OCI-LY7 (cell line): ENCODE measurements around the gene OR10K1. TPM values are rescaled to one million over a fixed set of nuclear protein-coding genes. Genes with fewer than 3 reads are reported as not detected.

Experiments used
- BruUV-seq: library from RNA; stranded (reverse); fragments of 400-500 nt; replicated peaks from 2 replicates; lab custom pipeline; 2021; lab: Mats Ljungman, UMichigan
- CTCF ChIA-PET: fragments of 300-600 bp; sonication (Branson Sonifier 250); formaldehyde crosslinking; loops from one replicate; lab custom pipeline; 2022; ENCODE audit warnings: antibody characterized with exemption; ENCODE audit not compliant: unreplicated experiment; lab: Charles Lee
- POLR2A ChIA-PET: fragments of 300-600 bp; sonication (Branson Sonifier 250); formaldehyde crosslinking; loops from one replicate; lab custom pipeline; 2022; ENCODE audit warnings: antibody characterized with exemption; lab: Charles Lee
- DNase-seq: peaks from one replicate; pipeline ENCODE4 v3.0.0-alpha.2; 2015; ENCODE audit warnings: low spot score
- H2AFZ ChIP-seq: fragments of 200-600 bp; sonication (generic), shearing (Covaris generic); 2 replicates; pipeline ENCODE4 v1.6.1; 2014; ENCODE audit warnings: mild to moderate bottlenecking, antibody characterized with exemption, low read length, moderate library complexity
- H3K27ac ChIP-seq: fragments of 200-600 bp; sonication (generic); 2 replicates; pipeline ENCODE4 v1.5.1; 2014; ENCODE audit warnings: mixed run types, low read depth, mild to moderate bottlenecking, moderate library complexity, low read length, inconsistent platforms; ENCODE audit not compliant: poor library complexity, severe bottlenecking
- H3K36me3 ChIP-seq: fragments of 200-600 bp; sonication (generic); 2 replicates; pipeline ENCODE4 v1.6.1; 2014; ENCODE audit warnings: mild to moderate bottlenecking, antibody characterized with exemption, low read length, moderate library complexity, mixed read lengths; ENCODE audit not compliant: insufficient read depth
- H3K4me1 ChIP-seq: fragments of 200-600 bp; sonication (generic); 2 replicates; pipeline ENCODE4 v1.5.1; 2014; ENCODE audit warnings: mild to moderate bottlenecking, low read length; ENCODE audit not compliant: insufficient read depth, poor library complexity, severe bottlenecking
- H3K4me2 ChIP-seq: fragments of 200-600 bp; sonication (generic); 2 replicates; pipeline ENCODE4 v1.6.1; 2014; ENCODE audit warnings: mild to moderate bottlenecking, low read length
- H3K4me3 ChIP-seq: fragments of 200-600 bp; sonication (generic); 2 replicates; pipeline ENCODE4 v1.5.1; 2014; ENCODE audit warnings: mild to moderate bottlenecking, low read depth, low read length; ENCODE audit not compliant: poor library complexity, severe bottlenecking
- H3K79me2 ChIP-seq: fragments of 200-600 bp; sonication (generic); 2 replicates; pipeline ENCODE4 v1.6.1; 2016; ENCODE audit warnings: low read depth, mild to moderate bottlenecking, low read length, moderate library complexity, mixed read lengths; ENCODE audit not compliant: insufficient read depth
- H3K9me2 ChIP-seq: fragments of 200-600 bp; sonication (generic); 2 replicates; pipeline ENCODE4 v1.6.1; 2016; ENCODE audit warnings: mild to moderate bottlenecking, low read length, mixed read lengths; ENCODE audit not compliant: insufficient read depth
- H3K9me3 ChIP-seq: fragments of 200-600 bp; sonication (generic); 2 replicates; pipeline ENCODE4 v1.6.1; 2014; ENCODE audit warnings: mild to moderate bottlenecking, mixed run types, low read length, mixed read lengths
- H4K20me1 ChIP-seq: fragments of 200-600 bp; sonication (generic); 2 replicates; pipeline ENCODE4 v1.6.1; 2014; ENCODE audit warnings: mild to moderate bottlenecking, antibody characterized with exemption, low read length, moderate library complexity, mixed read lengths; ENCODE audit not compliant: insufficient read depth
- EZH2phosphoT487 ChIP-seq: fragments of 200-600 bp; sonication (generic); IDR thresholded peaks from 2 replicates; pipeline ENCODE4 v1.6.1; 2018; ENCODE audit warnings: low read depth, borderline replicate concordance, mild to moderate bottlenecking, mixed run types, antibody characterized with exemption, low read length, moderate library complexity, mixed read lengths
- intact Hi-C: fragments of 100-400 bp; cut with micrococcal nuclease; formaldehyde crosslinking; loops from one replicate; pipeline ENCODE4 v1.10.0; 2022; ENCODE audit not compliant: unreplicated experiment
- total RNA-seq, 2 experiments: library from RNA; depleted of rRNA in 1 of 2; stranded (reverse); fragments of >200 nt in 1 of 2; shearing (Covaris generic) in 1 of 2; gene quantifications; 2 replicates each; pipeline ENCODE4 v1.2.3, GENCODE V29; 2014 to 2022
- TF ChIP-seq, protein P1 (sequence below): fragments of 200-600 bp; sonication (generic); conservative IDR thresholded peaks from 2 replicates; pipeline ENCODE4 v1.5.1; 2014; ENCODE audit warnings: mild to moderate bottlenecking, antibody characterized with exemption, low read length, moderate library complexity, mixed read lengths

Gene OR10K1
- total RNA-seq, 2 experiments from 2014 or later, result not detected

DNA sequence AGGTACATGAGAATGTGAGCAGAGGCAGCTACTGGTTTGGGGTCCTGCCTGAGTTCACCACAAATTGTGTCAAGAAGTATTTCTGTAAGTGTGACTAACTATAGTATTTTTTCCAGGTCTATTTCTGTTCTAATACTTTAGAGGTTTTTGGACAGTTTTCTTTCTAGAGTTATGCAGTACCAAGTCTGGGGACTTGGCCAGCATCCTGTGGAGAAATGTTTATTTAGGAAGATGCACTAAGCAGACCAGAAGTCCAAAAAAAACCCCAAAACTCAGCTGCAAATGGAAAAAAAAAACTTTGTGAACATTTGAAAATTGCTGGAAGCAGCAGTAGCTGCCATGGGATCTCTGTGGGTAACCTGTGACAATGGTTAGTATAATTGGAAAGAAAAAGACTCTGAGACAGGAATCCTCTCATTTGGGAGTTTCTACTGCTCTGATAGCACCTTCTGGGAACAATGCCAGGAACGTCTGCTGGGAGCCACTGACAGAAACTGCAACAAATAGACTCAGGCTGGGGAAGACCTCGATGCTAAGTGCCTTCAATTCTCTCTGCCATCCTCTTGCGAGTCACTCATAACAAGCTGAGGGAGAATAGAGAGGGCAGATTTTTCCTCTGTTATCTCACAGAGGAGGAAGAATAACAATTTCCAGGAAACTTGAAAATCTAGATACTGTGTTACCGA, 48.0 kb downstream of the OR10K1 start:
- intact Hi-C loops, result loop anchor here (5.0 kb wide), 3 partner anchors 143 to 578 kb away; no protein-coding TSS in a partner anchor
- ChIA-PET POLR2A (no interaction called here), CTCF (no interaction called here)
- Histone ChIP-seq H3K4me1 (no peaks in the 10 kb centered on the region), H3K36me3 (no peaks in the 10 kb centered on the region), H3K4me2 (no peak overlapping the region), H3K4me3 (no peak overlapping the region), H3K27ac (no peak overlapping the region), H3K9me2 (no peaks in the 10 kb centered on the region), H3K79me2 (no peaks in the 10 kb centered on the region), H2AFZ (no peak overlapping the region), H3K9me3 (no peaks in the 10 kb centered on the region), H4K20me1 (no peaks in the 10 kb centered on the region)
- TF ChIP-seq EZH2phosphoT487, result no peak
- TF ChIP-seq, protein P1, sequence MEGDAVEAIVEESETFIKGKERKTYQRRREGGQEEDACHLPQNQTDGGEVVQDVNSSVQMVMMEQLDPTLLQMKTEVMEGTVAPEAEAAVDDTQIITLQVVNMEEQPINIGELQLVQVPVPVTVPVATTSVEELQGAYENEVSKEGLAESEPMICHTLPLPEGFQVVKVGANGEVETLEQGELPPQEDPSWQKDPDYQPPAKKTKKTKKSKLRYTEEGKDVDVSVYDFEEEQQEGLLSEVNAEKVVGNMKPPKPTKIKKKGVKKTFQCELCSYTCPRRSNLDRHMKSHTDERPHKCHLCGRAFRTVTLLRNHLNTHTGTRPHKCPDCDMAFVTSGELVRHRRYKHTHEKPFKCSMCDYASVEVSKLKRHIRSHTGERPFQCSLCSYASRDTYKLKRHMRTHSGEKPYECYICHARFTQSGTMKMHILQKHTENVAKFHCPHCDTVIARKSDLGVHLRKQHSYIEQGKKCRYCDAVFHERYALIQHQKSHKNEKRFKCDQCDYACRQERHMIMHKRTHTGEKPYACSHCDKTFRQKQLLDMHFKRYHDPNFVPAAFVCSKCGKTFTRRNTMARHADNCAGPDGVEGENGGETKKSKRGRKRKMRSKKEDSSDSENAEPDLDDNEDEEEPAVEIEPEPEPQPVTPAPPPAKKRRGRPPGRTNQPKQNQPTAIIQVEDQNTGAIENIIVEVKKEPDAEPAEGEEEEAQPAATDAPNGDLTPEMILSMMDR, result no peak
- BruUV-seq, result no TSS peak
- DNase-seq, result no peak

DNA sequence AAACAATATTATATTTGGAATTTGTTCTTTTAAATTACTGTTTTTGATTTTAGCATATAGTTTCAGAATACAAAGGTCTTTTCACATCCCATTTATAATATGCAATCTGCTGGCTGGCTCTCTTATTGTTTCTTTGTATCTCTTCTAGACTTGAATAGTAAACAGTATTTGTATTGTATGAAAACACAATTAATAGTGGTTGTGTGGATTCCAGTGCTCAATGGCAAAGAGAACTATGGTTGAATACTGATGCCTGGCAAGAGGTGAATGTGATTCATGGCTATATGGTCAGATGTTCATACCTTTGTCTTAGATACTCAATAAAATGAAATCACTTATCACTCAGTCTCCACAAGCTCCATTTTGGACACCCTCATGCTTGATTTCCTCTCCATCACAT, 55.3 kb downstream of the OR10K1 start:
- no peaks in the 10 kb centered on the region for H3K4me1 ChIP-seq
- TF ChIP-seq, protein P1, result no peak
- TF ChIP-seq EZH2phosphoT487, result no peak
- no peak overlapping the region for H2AFZ ChIP-seq
- no TSS peak for BruUV-seq
- no peak for DNase-seq
- H3K79me2 ChIP-seq, result no peaks in the 10 kb centered on the region
- CTCF ChIA-PET, result no interaction called here
- intact Hi-C loops, result no loop called here
- H3K4me3 ChIP-seq, result no peak overlapping the region
- POLR2A ChIA-PET, result interaction anchor here (0.7 kb wide), 1 partner anchor 206 kb away, joined by 3 read pairs; no protein-coding TSS in a partner anchor
- no peaks in the 10 kb centered on the region for H4K20me1 ChIP-seq
- no peaks in the 10 kb centered on the region for H3K9me3 ChIP-seq
- H3K9me2 ChIP-seq, result no peaks in the 10 kb centered on the region; the same call in 1 of the 2 replicates
- no peaks in the 10 kb centered on the region for H3K36me3 ChIP-seq
- H3K4me2 ChIP-seq, result no peak overlapping the region
- H3K27ac ChIP-seq, result no peak overlapping the region

Other genes starting within 250 kb of the OR10K1 start
- gene CD1A, start 207.4 kb upstream of the OR10K1 start, total RNA-seq (2014; rRNA removed; shearing (Covaris generic)), result not detected in 2 replicates
- gene CD1A, start 207.4 kb upstream of the OR10K1 start, total RNA-seq (2022), result 0.40 and 0.57 TPM in 2 replicates
- 2.6 and 3.2 TPM in 2 replicates for gene CD1C, start 171.9 kb upstream of the OR10K1 start, total RNA-seq (2014; rRNA removed; shearing (Covaris generic))
- gene CD1C, start 171.9 kb upstream of the OR10K1 start, total RNA-seq (2022), result 16.0 and 28.7 TPM in 2 replicates
- not detected in 2 replicates for gene CD1B, start 130.3 kb upstream of the OR10K1 start, total RNA-seq (2014; rRNA removed; shearing (Covaris generic))
- not detected in 2 replicates for gene CD1B, start 130.3 kb upstream of the OR10K1 start, total RNA-seq (2022)
- gene CD1E, start 107.9 kb upstream of the OR10K1 start, total RNA-seq (2014; rRNA removed; shearing (Covaris generic)), result not detected in 2 replicates
- not detected in 2 replicates for gene CD1E, start 107.9 kb upstream of the OR10K1 start, total RNA-seq (2022)
- gene OR10T2, start 62.4 kb upstream of the OR10K1 start, total RNA-seq (2014; rRNA removed; shearing (Covaris generic)), result not detected in 2 replicates
- gene OR10T2, start 62.4 kb upstream of the OR10K1 start, total RNA-seq (2022), result not detected in 2 replicates
- gene OR10K2, start 35.6 kb upstream of the OR10K1 start, total RNA-seq (2014; rRNA removed; shearing (Covaris generic)), result not detected in 2 replicates
- gene OR10K2, start 35.6 kb upstream of the OR10K1 start, total RNA-seq (2022), result not detected in 2 replicates
- gene OR10R2, start 10.4 kb downstream of the OR10K1 start, total RNA-seq (2014; rRNA removed; shearing (Covaris generic)), result not detected in 2 replicates
- gene OR10R2, start 10.4 kb downstream of the OR10K1 start, total RNA-seq (2022), result not detected in 2 replicates
- gene OR6Y1, start 92.6 kb downstream of the OR10K1 start, total RNA-seq (2014; rRNA removed; shearing (Covaris generic)), result not detected in 2 replicates
- not detected in 2 replicates for gene OR6Y1, start 92.6 kb downstream of the OR10K1 start, total RNA-seq (2022)
- not detected in 2 replicates for gene OR6P1, start 108.7 kb downstream of the OR10K1 start, total RNA-seq (2014; rRNA removed; shearing (Covaris generic))
- gene OR6P1, start 108.7 kb downstream of the OR10K1 start, total RNA-seq (2022), result not detected in 2 replicates
- gene OR10X1, start 118.1 kb downstream of the OR10K1 start, total RNA-seq (2014; rRNA removed; shearing (Covaris generic)), result not detected in 2 replicates
- gene OR10X1, start 118.1 kb downstream of the OR10K1 start, total RNA-seq (2022), result not detected in 2 replicates
- not detected in 2 replicates for gene OR10Z1, start 143.4 kb downstream of the OR10K1 start, total RNA-seq (2014; rRNA removed; shearing (Covaris generic))
- not detected in 2 replicates for gene OR10Z1, start 143.4 kb downstream of the OR10K1 start, total RNA-seq (2022)
- gene SPTA1, start 224.9 kb downstream of the OR10K1 start, total RNA-seq (2014; rRNA removed; shearing (Covaris generic)), result 0.10 and 0.44 TPM in 2 replicates
- gene SPTA1, start 224.9 kb downstream of the OR10K1 start, total RNA-seq (2022), result not detected in 2 replicates
- not detected in 2 replicates for gene OR6K2, start 238.8 kb downstream of the OR10K1 start, total RNA-seq (2014; rRNA removed; shearing (Covaris generic))
- gene OR6K2, start 238.8 kb downstream of the OR10K1 start, total RNA-seq (2022), result not detected in 2 replicates